ENCODE results near the gene LHPP. TPM values are rescaled to one million over a fixed set of nuclear protein-coding genes. Genes with fewer than 3 reads are reported as not detected.

LHPP gene
- total RNA-seq, 1 experiment from 2014 or later, result 6.6 TPM

DNA sequence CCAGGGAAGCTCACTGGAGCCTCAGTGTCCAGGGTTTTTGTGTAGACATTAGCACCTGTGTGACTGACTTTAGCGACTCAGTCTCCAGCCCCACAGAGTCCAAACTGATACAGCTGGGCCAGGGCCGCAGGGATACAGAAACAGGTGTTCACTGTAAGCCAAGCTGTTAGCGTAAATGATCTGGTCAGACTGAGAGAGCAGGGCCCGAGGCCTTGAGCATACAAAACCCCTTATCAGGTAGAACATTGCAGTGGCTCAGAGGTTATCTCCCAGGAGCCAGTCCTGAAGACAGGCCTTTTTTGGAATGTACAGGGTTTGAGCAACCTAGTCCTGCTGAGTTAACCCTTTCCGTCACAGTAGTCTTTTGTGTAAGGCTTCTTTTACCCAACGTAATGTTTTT, 25.0 kb downstream of the LHPP start:
- CTCF ChIA-PET, result no interaction called here
- H3K79me2 ChIP-seq (ENCODE audit: low read length), result no peaks in the 10 kb centered on the region
- no peak overlapping the region for H3K27ac ChIP-seq (ENCODE audit: low read length)
- H3K4me1 ChIP-seq (ENCODE audit: insufficient read depth, low read length), result no peaks in the 10 kb centered on the region
- H3K4me2 ChIP-seq (ENCODE audit: low read length), result no peak overlapping the region
- no peak overlapping the region for H2AFZ ChIP-seq (ENCODE audit: low read length)
- POLR2A ChIA-PET (ENCODE audit: unreplicated experiment), result no interaction called here
- no peaks in the 10 kb centered on the region for H3K36me3 ChIP-seq (ENCODE audit: low read depth, low read length)
- H3K9ac ChIP-seq (ENCODE audit: low read length), result no peak overlapping the region
- intact Hi-C loops (cut with micrococcal nuclease), result no loop called here
- no peaks in the 10 kb centered on the region for H3K9me3 ChIP-seq (ENCODE audit: low read length)
- TF ChIP-seq EZH2phosphoT487 (IDR thresholded peaks at IDR 0.05; ENCODE audit: borderline replicate concordance, low read length) (no peak), EZH2 (IDR thresholded peaks at IDR 0.05; ENCODE audit: low read length, unreplicated experiment) (no peak)
- TF ChIP-seq, protein P1, sequence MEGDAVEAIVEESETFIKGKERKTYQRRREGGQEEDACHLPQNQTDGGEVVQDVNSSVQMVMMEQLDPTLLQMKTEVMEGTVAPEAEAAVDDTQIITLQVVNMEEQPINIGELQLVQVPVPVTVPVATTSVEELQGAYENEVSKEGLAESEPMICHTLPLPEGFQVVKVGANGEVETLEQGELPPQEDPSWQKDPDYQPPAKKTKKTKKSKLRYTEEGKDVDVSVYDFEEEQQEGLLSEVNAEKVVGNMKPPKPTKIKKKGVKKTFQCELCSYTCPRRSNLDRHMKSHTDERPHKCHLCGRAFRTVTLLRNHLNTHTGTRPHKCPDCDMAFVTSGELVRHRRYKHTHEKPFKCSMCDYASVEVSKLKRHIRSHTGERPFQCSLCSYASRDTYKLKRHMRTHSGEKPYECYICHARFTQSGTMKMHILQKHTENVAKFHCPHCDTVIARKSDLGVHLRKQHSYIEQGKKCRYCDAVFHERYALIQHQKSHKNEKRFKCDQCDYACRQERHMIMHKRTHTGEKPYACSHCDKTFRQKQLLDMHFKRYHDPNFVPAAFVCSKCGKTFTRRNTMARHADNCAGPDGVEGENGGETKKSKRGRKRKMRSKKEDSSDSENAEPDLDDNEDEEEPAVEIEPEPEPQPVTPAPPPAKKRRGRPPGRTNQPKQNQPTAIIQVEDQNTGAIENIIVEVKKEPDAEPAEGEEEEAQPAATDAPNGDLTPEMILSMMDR (conservative IDR thresholded peaks at IDR 0.05; ENCODE audit: low read depth, low read length), result no peak
- H3K27me3 ChIP-seq (ENCODE audit: low read length), result no peaks in the 10 kb centered on the region
- H3K4me3 ChIP-seq (ENCODE audit: low read length), result no peak overlapping the region
- no peak for ATAC-seq
- H3K9me2 ChIP-seq (replicated peaks; ENCODE audit: low read length), result no peaks in the 10 kb centered on the region
- no peak for DNase-seq
- no TSS peak for BruUV-seq (replicated peaks)
- H4K20me1 ChIP-seq (ENCODE audit: low read length), result no peaks in the 10 kb centered on the region
- no peaks in the 10 kb centered on the region for H3F3A ChIP-seq (ENCODE audit: low read length, unreplicated experiment)

DNA sequence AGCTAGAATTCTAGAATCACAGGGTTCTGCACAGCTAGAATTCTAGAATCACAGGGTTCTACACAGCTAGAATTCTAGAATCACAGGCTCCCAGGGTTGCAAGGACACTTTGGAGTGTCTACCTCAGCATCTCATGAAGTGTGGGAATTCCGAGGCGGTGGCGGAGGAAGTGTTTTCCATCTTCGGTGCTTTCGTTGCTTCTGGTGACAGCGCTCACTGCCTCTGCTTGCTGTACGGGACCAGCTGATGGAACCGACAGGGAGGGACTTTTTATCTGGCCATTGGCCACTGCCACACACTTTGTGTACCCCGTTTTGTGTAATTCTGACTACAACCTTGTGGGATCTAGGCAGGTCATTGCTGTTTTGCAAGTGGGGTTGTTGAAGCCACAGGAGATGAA, 29.5 kb downstream of the LHPP start:
- no peaks in the 10 kb centered on the region for H3K9me2 ChIP-seq (replicated peaks; ENCODE audit: low read length)
- no peaks in the 10 kb centered on the region for H3K9me3 ChIP-seq (ENCODE audit: low read length)
- no peak overlapping the region for H2AFZ ChIP-seq (ENCODE audit: low read length)
- no peaks in the 10 kb centered on the region for H4K20me1 ChIP-seq (ENCODE audit: low read length)
- H3K4me3 ChIP-seq (ENCODE audit: low read length), result no peak overlapping the region
- no TSS peak for BruUV-seq (replicated peaks)
- no peak overlapping the region for H3K4me2 ChIP-seq (ENCODE audit: low read length)
- CTCF ChIA-PET, result no interaction called here
- no peaks in the 10 kb centered on the region for H3K4me1 ChIP-seq (ENCODE audit: insufficient read depth, low read length)
- no peaks in the 10 kb centered on the region for H3K36me3 ChIP-seq (ENCODE audit: low read depth, low read length)
- TF ChIP-seq EZH2phosphoT487 (IDR thresholded peaks at IDR 0.05; ENCODE audit: borderline replicate concordance, low read length) (no peak), EZH2 (IDR thresholded peaks at IDR 0.05; ENCODE audit: low read length, unreplicated experiment) (no peak)
- TF ChIP-seq, protein P1 (conservative IDR thresholded peaks at IDR 0.05; ENCODE audit: low read depth, low read length), result no peak
- POLR2A ChIA-PET (ENCODE audit: unreplicated experiment), result no interaction called here
- no peaks in the 10 kb centered on the region for H3K27me3 ChIP-seq (ENCODE audit: low read length)
- ATAC-seq (no peak), DNase-seq (no peak)
- no peak overlapping the region for H3K27ac ChIP-seq (ENCODE audit: low read length)
- no peak overlapping the region for H3K9ac ChIP-seq (ENCODE audit: low read length)
- H3F3A ChIP-seq (ENCODE audit: low read length, unreplicated experiment), result no peaks in the 10 kb centered on the region
- H3K79me2 ChIP-seq (ENCODE audit: low read length), result no peaks in the 10 kb centered on the region
- intact Hi-C loops (cut with micrococcal nuclease), result no loop called here

DNA sequence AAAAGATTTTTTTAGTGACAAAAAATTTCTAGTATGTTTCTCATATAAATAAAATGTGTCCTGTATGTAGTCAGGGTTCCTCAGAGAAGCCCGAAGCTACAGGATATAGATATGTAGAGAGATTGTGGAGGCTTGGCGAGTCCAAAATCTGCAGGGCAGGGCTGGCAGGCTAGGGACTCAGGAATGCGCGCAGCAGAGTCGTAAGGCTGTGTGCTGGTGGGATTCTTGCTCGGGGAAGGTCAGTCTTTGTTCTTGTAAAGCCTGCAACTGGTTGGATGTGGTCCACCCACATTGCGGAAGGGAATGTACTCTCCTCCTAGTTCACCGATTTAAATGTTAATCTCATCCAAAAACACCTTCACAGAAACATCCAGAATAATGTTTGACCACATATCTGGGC, 30.6 kb downstream of the LHPP start:
- no peak overlapping the region for H3K4me3 ChIP-seq (ENCODE audit: low read length)

More for the DNA sequence above, 30.6 kb downstream of the LHPP start:
- TF ChIP-seq, protein P1 (conservative IDR thresholded peaks at IDR 0.05; ENCODE audit: low read depth, low read length), result no peak
- TF ChIP-seq EZH2 (IDR thresholded peaks at IDR 0.05; ENCODE audit: low read length, unreplicated experiment), result no peak
- TF ChIP-seq EZH2phosphoT487 (IDR thresholded peaks at IDR 0.05; ENCODE audit: borderline replicate concordance, low read length), result no peak
- no peaks in the 10 kb centered on the region for H3K4me1 ChIP-seq (ENCODE audit: insufficient read depth, low read length)
- no peaks in the 10 kb centered on the region for H3K79me2 ChIP-seq (ENCODE audit: low read length)
- no peaks in the 10 kb centered on the region for H3K36me3 ChIP-seq (ENCODE audit: low read depth, low read length)
- no peaks in the 10 kb centered on the region for H3K9me2 ChIP-seq (replicated peaks; ENCODE audit: low read length)
- BruUV-seq (replicated peaks), result no TSS peak
- no peaks in the 10 kb centered on the region for H4K20me1 ChIP-seq (ENCODE audit: low read length)
- H3K9me3 ChIP-seq (ENCODE audit: low read length), result no peaks in the 10 kb centered on the region
- POLR2A ChIA-PET (ENCODE audit: unreplicated experiment), result no interaction called here
- no peaks in the 10 kb centered on the region for H3K27me3 ChIP-seq (ENCODE audit: low read length)
- no peak overlapping the region for H3K4me2 ChIP-seq (ENCODE audit: low read length)
- CTCF ChIA-PET, result no interaction called here
- no peak overlapping the region for H3K27ac ChIP-seq (ENCODE audit: low read length)
- H2AFZ ChIP-seq (ENCODE audit: low read length), result no peak overlapping the region
- no peaks in the 10 kb centered on the region for H3F3A ChIP-seq (ENCODE audit: low read length, unreplicated experiment)
- DNase-seq, result no peak
- no peak for ATAC-seq
- H3K9ac ChIP-seq (ENCODE audit: low read length), result no peak overlapping the region
- intact Hi-C loops (cut with micrococcal nuclease), result no loop called here
